GM12878 (cell line): ENCODE data around the gene DCTN2. TPM values are rescaled to one million over a fixed set of nuclear protein-coding genes. Genes with fewer than 3 reads are reported as not detected.

Source experiments
- ATAC-seq: fragments of 200-7000 bp; cut with Tn5 transposase; 3 replicates; pipeline ENCODE4 v1.9.1; 2020; ENCODE audit warnings: mild to moderate bottlenecking, moderate library complexity
- BruUV-seq: library from RNA; stranded (reverse); fragments of 400-500 nt; replicated peaks from 2 replicates; lab custom pipeline; 2021; lab: Mats Ljungman, UMichigan
- CTCF ChIA-PET: fragments of 300-600 bp; sonication (Branson Sonifier 250); formaldehyde crosslinking; extraction: SDS; loops from one replicate; lab custom pipeline; 2021; ENCODE audit warnings: inconsistent platforms; lab: Yijun Ruan, JAX
- POLR2A ChIA-PET: fragments of 350-600 bp; formaldehyde crosslinking; extraction: SDS; loops from one replicate; lab custom pipeline; 2021; ENCODE audit warnings: inconsistent platforms; lab: Charles Lee
- RAD21 ChIA-PET: fragments of 300-600 bp; sonication (Branson Sonifier 250); formaldehyde crosslinking; loops from one replicate; lab custom pipeline; 2023; ENCODE audit warnings: antibody characterized with exemption; ENCODE audit not compliant: unreplicated experiment; lab: Charles Lee
- SMC1A ChIA-PET: fragments of 300-600 bp; sonication (Branson Sonifier 250); formaldehyde crosslinking; loops from one replicate; lab custom pipeline; 2023; ENCODE audit not compliant: unreplicated experiment, uncharacterized antibody; lab: Charles Lee
- DNase-seq: peaks from one replicate; pipeline ENCODE4 v3.0.0-alpha.2; 2011; ENCODE audit warnings: low read depth, low spot score
- FAIRE-seq: peaks from 3 replicates; lab custom pipeline; 2011; peaks lifted over from hg19 to GRCh38; lab: Jason Lieb, UNC
- H2AFZ ChIP-seq: 2 replicates; pipeline ENCODE4 v1.6.0; 2011; ENCODE audit warnings: low read depth, low read length, control low read depth; ENCODE audit not compliant: control insufficient read depth
- H3K27ac ChIP-seq: 2 replicates; pipeline ENCODE4 v1.5.1; 2011; ENCODE audit warnings: control low read depth; ENCODE audit not compliant: control insufficient read depth, insufficient read depth
- H3K27me3 ChIP-seq, 2 experiments: replicated peaks in 1 of 2; 2 replicates each; pipeline versions ENCODE4 v1.6.0 to v1.6.1; 2011; ENCODE audit warnings: low read length in 1 of 2; ENCODE audit not compliant: control insufficient read depth in 2 of 2, insufficient read depth in 2 of 2
- H3K36me3 ChIP-seq, 2 experiments: 2 replicates each; pipeline ENCODE4 v1.5.1; 2011; ENCODE audit warnings: low read length in 1 of 2; ENCODE audit not compliant: control insufficient read depth in 2 of 2, insufficient read depth in 2 of 2
- H3K4me1 ChIP-seq: 2 replicates; pipeline ENCODE4 v1.6.1; 2011; ENCODE audit warnings: mild to moderate bottlenecking, low read length, moderate library complexity, mixed read lengths; ENCODE audit not compliant: control insufficient read depth, insufficient read depth
- H3K4me2 ChIP-seq: 2 replicates; pipeline ENCODE4 v1.6.0; 2011; ENCODE audit warnings: control low read depth; ENCODE audit not compliant: control insufficient read depth, insufficient read depth
- H3K4me3 ChIP-seq: fragments of 200-600 bp; sonication (generic); 2 replicates; pipeline ENCODE4 v1.5.1; 2016
- H3K79me2 ChIP-seq: 2 replicates; pipeline ENCODE4 v1.6.0; 2011; ENCODE audit warnings: low read length; ENCODE audit not compliant: control insufficient read depth, insufficient read depth
- H3K9ac ChIP-seq: 2 replicates; pipeline ENCODE4 v1.8.0; 2011; ENCODE audit warnings: low read length, control low read depth, mixed read lengths; ENCODE audit not compliant: control insufficient read depth, insufficient read depth
- H3K9me3 ChIP-seq: replicated peaks from 3 replicates; pipeline ENCODE4 v1.5.1; 2011; ENCODE audit warnings: mild to moderate bottlenecking, low read length; ENCODE audit not compliant: control insufficient read depth, insufficient read depth
- H4K20me1 ChIP-seq: 2 replicates; pipeline ENCODE4 v1.6.0; 2011; ENCODE audit not compliant: control insufficient read depth, insufficient read depth
- ASH2L ChIP-seq: fragments of 300-600, 200-600 bp; sonication (generic); IDR thresholded peaks from 2 replicates; pipeline ENCODE4 v1.6.1; 2017; ENCODE audit warnings: low read depth, mild to moderate bottlenecking, borderline replicate concordance
- BCL11A ChIP-seq: IDR thresholded peaks from 2 replicates; pipeline ENCODE4 v1.6.1; 2011; ENCODE audit warnings: low read depth, low read length
- CREB1 ChIP-seq: IDR thresholded peaks from 2 replicates; pipeline ENCODE4 v1.6.1; 2012; ENCODE audit warnings: low read depth, mild to moderate bottlenecking, inconsistent platforms
- GABPA ChIP-seq: IDR thresholded peaks from 2 replicates; pipeline ENCODE4 v1.6.1; 2014; ENCODE audit warnings: antibody characterized with exemption, low read depth, mild to moderate bottlenecking, inconsistent platforms
- HCFC1 ChIP-seq: fragments of 150-350 bp; IDR thresholded peaks from 2 replicates; pipeline ENCODE4 v1.6.1; 2014; ENCODE audit warnings: low read length
- HDGF ChIP-seq: fragments of 450-650 bp; IDR thresholded peaks from 2 replicates; pipeline ENCODE4 v1.6.1; 2016; ENCODE audit warnings: antibody characterized with exemption
- LARP7 ChIP-seq: fragments of 450-650 bp; IDR thresholded peaks from 2 replicates; pipeline ENCODE4 v1.6.1; 2017; ENCODE audit warnings: mild to moderate bottlenecking
- MTA3 ChIP-seq: IDR thresholded peaks from 2 replicates; pipeline ENCODE4 v1.6.1; 2012; ENCODE audit warnings: low read length, inconsistent platforms, borderline replicate concordance
- NRF1 ChIP-seq: conservative IDR thresholded peaks from 2 replicates; pipeline ENCODE4 v1.6.1; 2011; ENCODE audit warnings: mild to moderate bottlenecking, low read depth, low read length, improper control_type of control experiment
- POLR2AphosphoS2 ChIP-seq: IDR thresholded peaks from 2 replicates; pipeline ENCODE4 v1.6.1; 2011; ENCODE audit warnings: low read depth, mild to moderate bottlenecking, low read length, improper control_type of control experiment, moderate library complexity
- POLR2AphosphoS5 ChIP-seq: IDR thresholded peaks from 2 replicates; pipeline ENCODE4 v1.6.1; 2011; ENCODE audit warnings: mild to moderate bottlenecking, low read length, inconsistent platforms
- RUNX3 ChIP-seq: IDR thresholded peaks from 2 replicates; pipeline ENCODE4 v1.6.1; 2012; ENCODE audit warnings: low read length, inconsistent platforms
- TCF7 ChIP-seq: IDR thresholded peaks from 2 replicates; pipeline ENCODE4 v1.6.1; 2014; ENCODE audit warnings: antibody characterized with exemption, borderline replicate concordance
- WRNIP1 ChIP-seq: IDR thresholded peaks from 2 replicates; pipeline ENCODE4 v1.6.1; 2011; ENCODE audit warnings: low read depth, low read length, improper control_type of control experiment, borderline replicate concordance
- YBX1 ChIP-seq: fragments of 450-650 bp; IDR thresholded peaks from 2 replicates; pipeline ENCODE4 v1.6.1; 2016; ENCODE audit warnings: antibody characterized with exemption
- WGBS: methylation state at CpG from one replicate; pipeline ENCODE4 v1.1.6; 2016; ENCODE audit warnings: low lambda C conversion rate; ENCODE audit not compliant: insufficient replicate concordance, insufficient coverage; ENCODE audit errors: missing lambda C conversion rate; 5-methylcytosine and 5-hydroxymethylcytosine counted together
- in situ Hi-C: fragments of 300-500 bp; cut with MboI; formaldehyde crosslinking; loops from 9 replicates; pipeline ENCODE4 v1.14.3; 2018; ENCODE audit warnings: mixed read lengths
- intact Hi-C: fragments of 100-400 bp; cut with micrococcal nuclease; formaldehyde crosslinking; loops from one replicate; pipeline ENCODE4 v1.14.2; 2022; ENCODE audit not compliant: unreplicated experiment
- polyA plus RNA-seq, 11 experiments: library from polyadenylated mRNA; depleted of rRNA in 4 of 11; unstranded in 6 of 11; stranded (reverse) in 5 of 11; fragments of >200 nt; fragmentation: Nextera tagmentation in 4 of 11; fragmentation: Illumina TruSeq in 1 of 11; extraction: Ambion mirVana in 4 of 11; extraction: Trizol in 1 of 11; gene quantifications; 1 replicate in 1 of 11; 2 replicates in 10 of 11; pipeline versions ENCODE4 v1.2.1 to v1.2.3, GENCODE V29; 2011 to 2016; ENCODE audit warnings: inconsistent platforms in 2 of 11, missing spikeins in 2 of 11, low read depth in 1 of 11
- total RNA-seq, 4 experiments: library from RNA; depleted of rRNA in 3 of 4; stranded (reverse); fragments of >200 nt in 3 of 4; fragmentation: Illumina TruSeq in 1 of 4; extraction: Trizol in 1 of 4; gene quantifications; 2 replicates each; pipeline versions ENCODE4 v1.2.1 to v1.2.3, GENCODE V29; 2013 to 2021
- TF ChIP-seq, protein P1 (sequence below): IDR thresholded peaks from 2 replicates; pipeline ENCODE4 v1.6.1; 2011; ENCODE audit warnings: borderline replicate concordance, low read depth, mild to moderate bottlenecking, moderate library complexity, low read length; ENCODE audit not compliant: insufficient read depth, poor library complexity, severe bottlenecking
- TF ChIP-seq, protein P2 (sequence below): IDR thresholded peaks from 2 replicates; pipeline ENCODE4 v1.6.1; 2012; ENCODE audit warnings: mild to moderate bottlenecking, low read depth, low read length

Gene DCTN2
- total and polyA plus RNA-seq, 10 of the 15 experiments (the other 5 are each of a cell fraction or from before 2014, with no cell fraction given): 32.3 to 171 (median 100) TPM

GRCh38 chr12:57547288-57548012, 458 bp upstream of the DCTN2 start (continued):
- TF ChIP-seq HCFC1: peak; percentile 90
- 0 out of 2 replicates have a peak, but pooled peaks have one; percentile 21 for TF ChIP-seq YBX1
- TF ChIP-seq CREB1: peak; percentile 94
- no peak for TF ChIP-seq HDGF
- no peak for TF ChIP-seq NRF1
- TF ChIP-seq, protein P1, sequence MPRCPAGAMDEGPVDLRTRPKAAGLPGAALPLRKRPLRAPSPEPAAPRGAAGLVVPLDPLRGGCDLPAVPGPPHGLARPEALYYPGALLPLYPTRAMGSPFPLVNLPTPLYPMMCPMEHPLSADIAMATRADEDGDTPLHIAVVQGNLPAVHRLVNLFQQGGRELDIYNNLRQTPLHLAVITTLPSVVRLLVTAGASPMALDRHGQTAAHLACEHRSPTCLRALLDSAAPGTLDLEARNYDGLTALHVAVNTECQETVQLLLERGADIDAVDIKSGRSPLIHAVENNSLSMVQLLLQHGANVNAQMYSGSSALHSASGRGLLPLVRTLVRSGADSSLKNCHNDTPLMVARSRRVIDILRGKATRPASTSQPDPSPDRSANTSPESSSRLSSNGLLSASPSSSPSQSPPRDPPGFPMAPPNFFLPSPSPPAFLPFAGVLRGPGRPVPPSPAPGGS: no peak
- no peak for TF ChIP-seq POLR2AphosphoS2
- TF ChIP-seq POLR2AphosphoS5: no peak

DNA sequence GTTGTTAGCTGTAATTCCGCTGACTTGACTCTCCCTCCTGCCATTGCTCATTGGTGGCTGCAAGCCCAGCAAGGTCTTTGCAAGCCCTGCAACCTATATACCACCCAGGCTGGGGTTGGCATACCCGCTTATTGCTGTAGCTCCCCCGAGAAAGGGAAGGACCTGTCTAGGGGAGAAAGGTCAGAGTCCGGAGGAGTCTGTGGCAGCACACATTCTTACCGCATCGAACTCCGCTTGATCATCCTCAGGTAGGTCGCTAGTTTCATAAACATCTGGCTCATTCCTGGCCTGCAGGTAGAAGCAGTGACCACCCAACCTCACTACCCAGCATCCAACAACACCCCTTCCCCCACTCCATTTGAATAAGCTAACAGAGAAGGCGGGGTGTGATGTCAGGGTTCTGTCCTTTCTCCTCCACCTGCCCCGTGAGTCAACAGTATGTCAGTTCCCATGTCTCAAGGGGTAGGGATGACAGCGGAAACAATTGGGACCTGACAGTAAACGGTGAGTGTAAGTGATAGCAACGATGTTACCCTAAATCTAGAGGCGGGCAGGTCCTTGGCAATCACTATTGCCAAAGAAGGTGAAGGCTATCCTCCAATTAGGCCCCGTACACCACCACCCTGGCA, 1.1 kb downstream of the DCTN2 start:
- CTCF ChIA-PET: interaction anchor here (0.6 to 1.8 kb wide), 12 partner anchors 15 to 227 kb away, joined by 3 to 8 read pairs (median 4); partner anchors contain the start of gene DDIT3
- Histone ChIP-seq H2AFZ (peak overlapping the region; percentile 67), H3K27ac (peak overlapping the region; percentile 67), H3K4me2 (peak overlapping the region; percentile 98), H3K9me3 (no peaks in the 10 kb centered on the region), H3K4me3 (peak overlapping the region; percentile 87), H3K9ac (peak overlapping the region; percentile 89), H4K20me1 (no peaks in the 10 kb centered on the region), H3K79me2 (peaks cover 19% of the 10 kb centered on the region), H3K4me1 (peaks cover 9% of the 10 kb centered on the region; the same call in 1 of the 2 replicates), H3K36me3 (no peaks in the 10 kb centered on the region), H3K27me3 (no peaks in the 10 kb centered on the region; a peak in 2 of 4 replicates)
- in situ Hi-C loops (no loop called here), intact Hi-C loops (loop anchor here (2.0 kb wide), 1 partner anchor 23 kb away; the partner anchor contains the start of gene MBD6)
- RAD21 ChIA-PET: interaction anchor here (0.8 to 1.8 kb wide), 5 partner anchors 22 to 87 kb away, joined by 3 to 11 read pairs (median 4); partner anchors contain the start of gene ARHGAP9
- POLR2A ChIA-PET: interaction anchor here (0.5 to 2.1 kb wide), 5 partner anchors 8 to 1543 kb away, joined by 3 to 11 read pairs (median 3); partner anchors contain the start of gene MBD6
- 65% methylated on average over 15 of the region's 15 CpGs for WGBS
- DNase-seq (no peak), FAIRE-seq (no peak), ATAC-seq (no peak)
- no TSS peak for BruUV-seq
- SMC1A ChIA-PET: interaction anchor here (0.7 to 1.9 kb wide), 3 partner anchors 7 to 87 kb away, joined by 3 to 6 read pairs (median 5); partner anchors contain the start of gene GLI1
- TF ChIP-seq ASH2L: no peak
- TF ChIP-seq WRNIP1: no peak
- 0 out of 2 replicates have a peak, but pooled peaks have one; percentile 8 for TF ChIP-seq LARP7
- TF ChIP-seq MTA3: peak; percentile 64; the same call in 1 of the 2 replicates
- no peak for TF ChIP-seq RUNX3
- TF ChIP-seq GABPA: no peak
- no peak for TF ChIP-seq TCF7
- TF ChIP-seq, protein P2, sequence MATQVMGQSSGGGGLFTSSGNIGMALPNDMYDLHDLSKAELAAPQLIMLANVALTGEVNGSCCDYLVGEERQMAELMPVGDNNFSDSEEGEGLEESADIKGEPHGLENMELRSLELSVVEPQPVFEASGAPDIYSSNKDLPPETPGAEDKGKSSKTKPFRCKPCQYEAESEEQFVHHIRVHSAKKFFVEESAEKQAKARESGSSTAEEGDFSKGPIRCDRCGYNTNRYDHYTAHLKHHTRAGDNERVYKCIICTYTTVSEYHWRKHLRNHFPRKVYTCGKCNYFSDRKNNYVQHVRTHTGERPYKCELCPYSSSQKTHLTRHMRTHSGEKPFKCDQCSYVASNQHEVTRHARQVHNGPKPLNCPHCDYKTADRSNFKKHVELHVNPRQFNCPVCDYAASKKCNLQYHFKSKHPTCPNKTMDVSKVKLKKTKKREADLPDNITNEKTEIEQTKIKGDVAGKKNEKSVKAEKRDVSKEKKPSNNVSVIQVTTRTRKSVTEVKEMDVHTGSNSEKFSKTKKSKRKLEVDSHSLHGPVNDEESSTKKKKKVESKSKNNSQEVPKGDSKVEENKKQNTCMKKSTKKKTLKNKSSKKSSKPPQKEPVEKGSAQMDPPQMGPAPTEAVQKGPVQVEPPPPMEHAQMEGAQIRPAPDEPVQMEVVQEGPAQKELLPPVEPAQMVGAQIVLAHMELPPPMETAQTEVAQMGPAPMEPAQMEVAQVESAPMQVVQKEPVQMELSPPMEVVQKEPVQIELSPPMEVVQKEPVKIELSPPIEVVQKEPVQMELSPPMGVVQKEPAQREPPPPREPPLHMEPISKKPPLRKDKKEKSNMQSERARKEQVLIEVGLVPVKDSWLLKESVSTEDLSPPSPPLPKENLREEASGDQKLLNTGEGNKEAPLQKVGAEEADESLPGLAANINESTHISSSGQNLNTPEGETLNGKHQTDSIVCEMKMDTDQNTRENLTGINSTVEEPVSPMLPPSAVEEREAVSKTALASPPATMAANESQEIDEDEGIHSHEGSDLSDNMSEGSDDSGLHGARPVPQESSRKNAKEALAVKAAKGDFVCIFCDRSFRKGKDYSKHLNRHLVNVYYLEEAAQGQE: no peak
- TF ChIP-seq BCL11A: no peak
